H9 (cell line): Measurements from ENCODE around the gene KCNIP4. TPM values are rescaled to one million over a fixed set of nuclear protein-coding genes. Genes with fewer than 3 reads are reported as not detected.

Experiments
- DNase-seq: peaks from one replicate; pipeline ENCODE4 v3.0.0-alpha.2; 2017
- H2AFZ ChIP-seq: one replicate; pipeline ENCODE4 v1.6.1; 2013; ENCODE audit warnings: mild to moderate bottlenecking, low read length, control low read depth, moderate library complexity
- H2AK5ac ChIP-seq: 2 replicates; pipeline ENCODE4 v1.6.1; 2013; ENCODE audit warnings: low read length, control low read depth, mixed read lengths; ENCODE audit not compliant: insufficient read length
- H2BK120ac ChIP-seq: one replicate; pipeline ENCODE4 v1.6.1; 2013; ENCODE audit warnings: low read depth, mild to moderate bottlenecking, low read length, control low read depth, inconsistent platforms; ENCODE audit not compliant: poor library complexity, severe bottlenecking
- H2BK12ac ChIP-seq: 2 replicates; pipeline ENCODE4 v1.6.1; 2013; ENCODE audit warnings: low read length, control low read depth, mixed read lengths, low read depth; ENCODE audit not compliant: insufficient read length
- H2BK15ac ChIP-seq: 2 replicates; pipeline ENCODE4 v1.6.1; 2013; ENCODE audit warnings: low read depth, low read length, control low read depth
- H2BK20ac ChIP-seq: one replicate; pipeline ENCODE4 v1.6.1; 2013; ENCODE audit warnings: low read depth, mild to moderate bottlenecking, low read length, control low read depth, inconsistent platforms; ENCODE audit not compliant: poor library complexity, severe bottlenecking
- H2BK5ac ChIP-seq: 2 replicates; pipeline ENCODE4 v1.6.1; 2013; ENCODE audit warnings: low read length, control low read depth, mixed read lengths; ENCODE audit not compliant: insufficient read length
- H3K14ac ChIP-seq: 2 replicates; pipeline ENCODE4 v1.6.1; 2013; ENCODE audit warnings: low read length, control low read depth; ENCODE audit not compliant: insufficient read depth
- H3K18ac ChIP-seq: 2 replicates; pipeline ENCODE4 v1.6.1; 2013; ENCODE audit warnings: low read depth, mild to moderate bottlenecking, mixed read lengths, low read length, control low read depth; ENCODE audit not compliant: insufficient read length
- H3K23ac ChIP-seq: 2 replicates; pipeline ENCODE4 v1.6.1; 2013; ENCODE audit warnings: low read length, control low read depth, mixed read lengths, low read depth; ENCODE audit not compliant: insufficient read length
- H3K23me2 ChIP-seq: 2 replicates; pipeline ENCODE4 v1.6.1; 2013; ENCODE audit warnings: low read depth, mild to moderate bottlenecking, mixed read lengths, low read length, control low read depth; ENCODE audit not compliant: insufficient read length, poor library complexity, severe bottlenecking
- H3K27ac ChIP-seq: 2 replicates; pipeline ENCODE4 v1.5.1; 2013; ENCODE audit warnings: low read length, control low read depth, mixed read lengths, low read depth; ENCODE audit not compliant: insufficient read length
- H3K27me3 ChIP-seq: 2 replicates; pipeline ENCODE4 v1.6.1; 2013; ENCODE audit warnings: low read length, control low read depth, inconsistent platforms; ENCODE audit not compliant: insufficient read depth
- H3K4ac ChIP-seq: 2 replicates; pipeline ENCODE4 v1.6.1; 2013; ENCODE audit warnings: low read depth, mild to moderate bottlenecking, control low read depth, inconsistent platforms, low read length, moderate library complexity
- H3K4me1 ChIP-seq: 2 replicates; pipeline ENCODE4 v1.6.1; 2013; ENCODE audit warnings: low read length, control low read depth, inconsistent platforms; ENCODE audit not compliant: insufficient read depth
- H3K4me2 ChIP-seq: 2 replicates; pipeline ENCODE4 v1.6.1; 2013; ENCODE audit warnings: low read length, control low read depth, mixed read lengths; ENCODE audit not compliant: insufficient read length, insufficient read depth
- H3K56ac ChIP-seq: 2 replicates; pipeline ENCODE4 v1.6.1; 2013; ENCODE audit warnings: low read depth, mild to moderate bottlenecking, mixed read lengths, low read length, control low read depth; ENCODE audit not compliant: insufficient read length
- H3K79me1 ChIP-seq: 2 replicates; pipeline ENCODE4 v1.6.1; 2013; ENCODE audit warnings: low read depth, mild to moderate bottlenecking, moderate library complexity, low read length, control low read depth, inconsistent platforms; ENCODE audit not compliant: insufficient read depth, poor library complexity, severe bottlenecking
- H3K79me2 ChIP-seq: 2 replicates; pipeline ENCODE4 v1.6.1; 2013; ENCODE audit warnings: low read length, control low read depth, inconsistent platforms; ENCODE audit not compliant: insufficient read depth
- H3K9ac ChIP-seq: 2 replicates; pipeline ENCODE4 v1.6.1; 2013; ENCODE audit warnings: low read length, control low read depth, mixed read lengths; ENCODE audit not compliant: insufficient read length; ENCODE audit errors: extremely low read depth
- H3K9me3 ChIP-seq: one replicate; pipeline ENCODE4 v1.6.1; 2013; ENCODE audit warnings: low read depth, low read length, inconsistent platforms; ENCODE audit not compliant: control insufficient read depth
- H3T11ph ChIP-seq: one replicate; pipeline ENCODE4 v1.6.1; 2013; ENCODE audit warnings: mild to moderate bottlenecking, low read length, control low read depth, inconsistent platforms
- H4K20me1 ChIP-seq: one replicate; pipeline ENCODE4 v1.6.1; 2013; ENCODE audit not compliant: control insufficient read depth, insufficient read length, insufficient read depth
- H4K5ac ChIP-seq: 2 replicates; pipeline ENCODE4 v1.6.1; 2013; ENCODE audit warnings: low read depth, mild to moderate bottlenecking, mixed read lengths, low read length, control low read depth; ENCODE audit not compliant: insufficient read length
- H4K8ac ChIP-seq: replicated peaks from 2 replicates; pipeline ENCODE4 v1.6.1; 2013; ENCODE audit warnings: low read length, control low read depth, mixed read lengths, low read depth; ENCODE audit not compliant: insufficient read length
- H4K91ac ChIP-seq: 2 replicates; pipeline ENCODE4 v1.6.1; 2013; ENCODE audit warnings: low read depth, mild to moderate bottlenecking, moderate library complexity, mixed read lengths, low read length, control low read depth; ENCODE audit not compliant: insufficient read length
- H3K27ac Mint-ChIP-seq, 3 experiments: 2 replicates in 2 of 3; 3 replicates in 1 of 3; pipeline ENCODE4 v1.8.0; 2020 to 2021; ENCODE audit warnings: mixed read lengths in 3 of 3, mild to moderate bottlenecking in 1 of 3, moderate library complexity in 1 of 3
- H3K27me3 Mint-ChIP-seq: 2 replicates; pipeline ENCODE4 v1.8.0; 2021; ENCODE audit warnings: low read depth, mild to moderate bottlenecking, moderate library complexity, mixed read lengths
- H3K36me3 Mint-ChIP-seq, 3 experiments: 2 replicates in 2 of 3; 3 replicates in 1 of 3; pipeline ENCODE4 v1.8.0; 2020 to 2021; ENCODE audit warnings: low read depth in 3 of 3, mixed read lengths in 3 of 3; ENCODE audit not compliant: insufficient read depth in 1 of 3
- H3K4me1 Mint-ChIP-seq, 2 experiments: 2 replicates each; pipeline ENCODE4 v1.8.0; 2020; ENCODE audit warnings: mixed read lengths in 2 of 2
- H3K4me3 Mint-ChIP-seq, 2 experiments: 2 replicates in 1 of 2; 3 replicates in 1 of 2; pipeline ENCODE4 v1.8.0; 2020 to 2021; ENCODE audit warnings: mild to moderate bottlenecking in 2 of 2, mixed read lengths in 2 of 2, moderate library complexity in 1 of 2
- H3K9me3 Mint-ChIP-seq, 2 experiments: 2 replicates in 1 of 2; 3 replicates in 1 of 2; pipeline ENCODE4 v1.8.0; 2020; ENCODE audit warnings: mild to moderate bottlenecking in 2 of 2, mixed read lengths in 2 of 2, moderate library complexity in 1 of 2
- CTCF ChIP-seq: fragments of 200-600 bp; sonication (generic); conservative IDR thresholded peaks from 3 replicates; pipeline ENCODE4 v1.8.0; 2021; ENCODE audit warnings: antibody characterized with exemption, mild to moderate bottlenecking
- WGBS: extraction: QIAGEN DNeasy Blood & Tissue Kit; methylation state at CpG from one replicate; pipeline ENCODE4 v1.1.7; 2013; ENCODE audit warnings: missing lambda C conversion rate, low lambda C conversion rate, mixed read lengths; ENCODE audit not compliant: insufficient read length; ENCODE audit errors: extremely low coverage; 5-methylcytosine and 5-hydroxymethylcytosine counted together
- total RNA-seq: library from RNA; stranded (reverse); gene quantifications from 2 replicates; pipeline ENCODE4 v1.2.1, GENCODE V29; 2021

Gene KCNIP4
- total RNA-seq, 1 experiment from 2014 or later = not detected

DNA sequence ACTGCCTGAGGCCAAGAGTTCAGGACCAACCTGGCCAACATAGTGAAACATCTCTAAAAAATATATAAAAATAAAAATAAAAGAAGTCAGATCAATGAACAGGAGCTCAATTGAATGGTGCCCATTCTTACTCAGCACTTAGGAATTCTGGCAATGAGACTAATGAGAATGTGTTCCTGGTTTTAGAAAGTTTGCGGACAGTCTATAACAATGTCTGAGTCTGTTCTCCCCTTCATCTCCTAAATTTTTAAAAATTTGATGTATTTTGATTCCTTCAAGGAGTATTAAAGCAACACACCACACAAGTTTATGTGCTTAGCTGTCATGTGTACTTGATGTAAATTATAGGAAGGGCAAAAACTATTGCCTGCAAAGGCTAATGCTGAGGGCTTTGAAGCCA is 30.6 kb upstream of the KCNIP4 start:
- H3K4me1 ChIP-seq = no peaks in the 10 kb centered on the region
- WGBS = no CpG with 5 or more reads among the region's 1 CpG
- H3K4me3 Mint-ChIP-seq = no peak overlapping the region
- DNase-seq = no peak
- no peak overlapping the region for H3T11ph ChIP-seq
- H3K79me2 ChIP-seq = no peaks in the 10 kb centered on the region
- H3K23ac ChIP-seq = no peak overlapping the region
- H2BK120ac ChIP-seq = no peak overlapping the region
- peaks cover 5 to 6% of the 10 kb centered on the region in 2 experiments for H3K4me1 Mint-ChIP-seq
- H3K27me3 Mint-ChIP-seq = no peaks in the 10 kb centered on the region
- H2BK20ac ChIP-seq = no peak overlapping the region
- no peaks in the 10 kb centered on the region for H4K20me1 ChIP-seq
- H3K27ac Mint-ChIP-seq = no peak overlapping the region
- no peak overlapping the region for H2BK5ac ChIP-seq
- no peak for TF ChIP-seq CTCF
- no peak overlapping the region for H3K4ac ChIP-seq
- H4K8ac ChIP-seq = no peak overlapping the region
- no peaks in the 10 kb centered on the region for H3K9me3 ChIP-seq
- no peak overlapping the region for H2AFZ ChIP-seq
- H3K56ac ChIP-seq = no peak overlapping the region
- H3K79me1 ChIP-seq = no peaks in the 10 kb centered on the region
- peaks cover 12% of the 10 kb centered on the region in 2 experiments for H3K9me3 Mint-ChIP-seq
- no peak overlapping the region for H2AK5ac ChIP-seq
- no peak overlapping the region for H3K14ac ChIP-seq
- no peak overlapping the region for H3K9ac ChIP-seq
- no peaks in the 10 kb centered on the region for H3K23me2 ChIP-seq
- no peak overlapping the region for H4K91ac ChIP-seq
- peaks cover 7 to 18% (median 12%) of the 10 kb centered on the region in 3 experiments for H3K36me3 Mint-ChIP-seq
- H2BK15ac ChIP-seq = no peak overlapping the region
- H3K4me2 ChIP-seq = no peak overlapping the region
- H2BK12ac ChIP-seq = no peak overlapping the region
- H4K5ac ChIP-seq = no peak overlapping the region
- H3K27me3 ChIP-seq = no peaks in the 10 kb centered on the region
- H3K27ac ChIP-seq = no peak overlapping the region
- no peak overlapping the region for H3K18ac ChIP-seq
